ENCODE data around the gene EPHA1. TPM values are rescaled to one million over a fixed set of nuclear protein-coding genes. Genes with fewer than 3 reads are reported as not detected.

Gene EPHA1
- total and polyA plus RNA-seq, 2 of the 4 experiments (the other 2 are of a cell fraction): 0.10 TPM; not detected in 1

DNA sequence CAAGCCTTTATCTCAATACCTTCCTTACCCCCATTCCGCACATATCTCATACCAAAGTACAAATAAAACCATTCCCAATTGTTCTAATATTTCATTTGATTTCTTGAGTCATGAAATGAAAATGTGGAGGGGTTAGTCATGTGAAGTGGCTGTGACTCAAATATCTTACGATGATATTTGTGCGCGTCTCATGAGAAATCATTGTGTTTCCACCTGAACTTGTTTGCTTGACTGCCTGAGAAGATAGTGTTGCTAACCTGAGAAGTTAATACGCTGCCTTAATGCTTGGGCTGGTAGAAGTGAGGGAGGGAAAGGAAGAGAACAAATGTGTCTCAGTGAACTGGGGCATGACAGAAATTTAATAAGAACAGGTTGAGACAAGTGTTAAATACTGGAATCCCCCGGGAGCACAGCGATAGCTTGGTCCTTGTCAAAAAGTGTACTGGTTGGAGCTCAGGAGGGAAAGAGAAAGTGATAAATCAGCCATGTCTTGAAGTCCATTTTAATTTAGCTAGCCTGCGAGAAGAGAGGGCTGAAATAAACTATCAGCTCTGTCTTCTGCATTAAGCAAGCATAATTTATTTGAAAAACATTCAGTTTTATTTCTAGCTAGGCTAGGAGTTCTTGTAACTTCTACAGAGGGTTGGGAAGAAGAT, 7.2 kb upstream of the EPHA1 start:
- Histone ChIP-seq H3K79me1 (ENCODE audit: low read depth in 1 of 2, low read length in 2 of 2) (no peaks in the 10 kb centered on the region), H3K27me3 (ENCODE audit: control insufficient read depth, insufficient read depth, low read length) (no peaks in the 10 kb centered on the region), H3K4ac (ENCODE audit: low read depth, low read length) (no peak overlapping the region), H2BK15ac (ENCODE audit: low read depth, low read length) (no peak overlapping the region), H4K5ac (ENCODE audit: low read depth, low read length) (no peak overlapping the region), H3K18ac (ENCODE audit: low read depth, low read length) (no peak overlapping the region), H2BK120ac (ENCODE audit: low read depth, low read length) (no peak overlapping the region), H3K9ac (ENCODE audit: low read depth, low read length) (no peak overlapping the region), H3K23ac (ENCODE audit: low read depth, low read length) (no peak overlapping the region), H3K9me1 (ENCODE audit: insufficient read depth, low read length) (no peaks in the 10 kb centered on the region; the same call in 1 of the 2 replicates), H3K9me3 (ENCODE audit: control insufficient read depth, insufficient read depth, low read length) (no peaks in the 10 kb centered on the region), H2BK5ac (ENCODE audit: low read depth, low read length, poor library complexity, severe bottlenecking) (no peak overlapping the region), H2AFZ (replicated peaks; ENCODE audit: low read length, poor library complexity) (no peak overlapping the region), H3K4me2 (ENCODE audit: low read depth, low read length) (no peak overlapping the region), H3K36me3 (ENCODE audit: control insufficient read depth, insufficient read depth, low read length) (no peaks in the 10 kb centered on the region), H3K4me1 (ENCODE audit: control insufficient read depth, insufficient read depth, low read length) (peaks cover 4% of the 10 kb centered on the region), H2AK5ac (ENCODE audit: low read depth, low read length) (no peak overlapping the region), H2AK9ac (replicated peaks; ENCODE audit: low read depth, low read length, poor library complexity) (no peak overlapping the region), H4K8ac (ENCODE audit: low read depth in 2 of 2, low read length in 2 of 2) (no peak overlapping the region), H3K27ac (ENCODE audit: insufficient read depth, low read length) (no peak overlapping the region), H2BK20ac (ENCODE audit: low read depth, low read length) (no peak overlapping the region), H4K20me1 (ENCODE audit: insufficient read depth, low read length) (no peaks in the 10 kb centered on the region), H4K91ac (ENCODE audit: insufficient read depth, low read depth, low read length) (no peak overlapping the region), H3K56ac (ENCODE audit: extremely low read depth, insufficient read depth, low read length) (no peak overlapping the region), H3K14ac (replicated peaks; ENCODE audit: low read depth, low read length) (no peak overlapping the region), H3K4me3 (ENCODE audit: insufficient read depth, low read depth, low read length) (no peak overlapping the region)
- ATAC-seq (ENCODE audit: low read depth) (no peak), DNase-seq (peak; percentile 56)
- POLR2A ChIA-PET (ENCODE audit: unreplicated experiment): no interaction called here
- dilution Hi-C loops (cut with HindIII; ENCODE audit: low sequenced_read_pairs, unreplicated experiment) (no loop called here), in situ Hi-C loops (cut with MboI; ENCODE audit: low sequenced_read_pairs) (no loop called here), intact Hi-C loops (cut with micrococcal nuclease) (loop anchor here (2.0 to 5.0 kb wide), 2 partner anchors 175 to 409 kb away; no protein-coding TSS in a partner anchor)
- CTCF ChIA-PET: interaction anchor here (1.2 to 3.7 kb wide), 4 partner anchors 9 to 176 kb away, joined by 3 to 24 read pairs (median 7); no protein-coding TSS in a partner anchor
- TF ChIP-seq FOS (IDR thresholded peaks at IDR 0.05; ENCODE audit: low read depth, low read length) (no peak), SMC3 (IDR thresholded peaks at IDR 0.05; ENCODE audit: low read depth, low read length) (no peak), RAD21 (IDR thresholded peaks at IDR 0.05; ENCODE audit: low read length) (no peak), POLR2A (IDR thresholded peaks at IDR 0.05; ENCODE audit: low read depth, low read length) (no peak), RCOR1 (IDR thresholded peaks at IDR 0.05; ENCODE audit: insufficient replicate concordance, low read length) (no peak)
- TF ChIP-seq, protein P1, sequence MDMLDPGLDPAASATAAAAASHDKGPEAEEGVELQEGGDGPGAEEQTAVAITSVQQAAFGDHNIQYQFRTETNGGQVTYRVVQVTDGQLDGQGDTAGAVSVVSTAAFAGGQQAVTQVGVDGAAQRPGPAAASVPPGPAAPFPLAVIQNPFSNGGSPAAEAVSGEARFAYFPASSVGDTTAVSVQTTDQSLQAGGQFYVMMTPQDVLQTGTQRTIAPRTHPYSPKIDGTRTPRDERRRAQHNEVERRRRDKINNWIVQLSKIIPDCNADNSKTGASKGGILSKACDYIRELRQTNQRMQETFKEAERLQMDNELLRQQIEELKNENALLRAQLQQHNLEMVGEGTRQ (IDR thresholded peaks at IDR 0.05; ENCODE audit: low read depth, low read length): no peak
- TF ChIP-seq, protein P2, sequence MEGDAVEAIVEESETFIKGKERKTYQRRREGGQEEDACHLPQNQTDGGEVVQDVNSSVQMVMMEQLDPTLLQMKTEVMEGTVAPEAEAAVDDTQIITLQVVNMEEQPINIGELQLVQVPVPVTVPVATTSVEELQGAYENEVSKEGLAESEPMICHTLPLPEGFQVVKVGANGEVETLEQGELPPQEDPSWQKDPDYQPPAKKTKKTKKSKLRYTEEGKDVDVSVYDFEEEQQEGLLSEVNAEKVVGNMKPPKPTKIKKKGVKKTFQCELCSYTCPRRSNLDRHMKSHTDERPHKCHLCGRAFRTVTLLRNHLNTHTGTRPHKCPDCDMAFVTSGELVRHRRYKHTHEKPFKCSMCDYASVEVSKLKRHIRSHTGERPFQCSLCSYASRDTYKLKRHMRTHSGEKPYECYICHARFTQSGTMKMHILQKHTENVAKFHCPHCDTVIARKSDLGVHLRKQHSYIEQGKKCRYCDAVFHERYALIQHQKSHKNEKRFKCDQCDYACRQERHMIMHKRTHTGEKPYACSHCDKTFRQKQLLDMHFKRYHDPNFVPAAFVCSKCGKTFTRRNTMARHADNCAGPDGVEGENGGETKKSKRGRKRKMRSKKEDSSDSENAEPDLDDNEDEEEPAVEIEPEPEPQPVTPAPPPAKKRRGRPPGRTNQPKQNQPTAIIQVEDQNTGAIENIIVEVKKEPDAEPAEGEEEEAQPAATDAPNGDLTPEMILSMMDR (conservative IDR thresholded peaks at IDR 0.05; ENCODE audit: low read depth, low read length): no peak
- BruUV-seq (replicated peaks): no TSS peak
- WGBS, 2 experiments (ENCODE audit: extremely low coverage in 2 of 2, insufficient read length in 1 of 2): 81 to 100% methylated on average over 1 to 5 of the region's 8 CpGs

Measured in IMR-90 (cell line).